Uterus (tissue), 2 donors: ENCODE results near the gene RIMS1.

Source experiments
- CTCF ChIP-seq, 4 experiments: fragments of 200-600 bp in 2 of 4; fragments of 450-650 bp in 2 of 4; sonication (generic) in 2 of 4; IDR thresholded peaks; one replicate each; pipeline ENCODE4 v1.5.1; 2016 to 2019; ENCODE audit warnings: antibody characterized with exemption in 4 of 4, mild to moderate bottlenecking in 2 of 4, moderate library complexity in 1 of 4
- POLR2A ChIP-seq, 2 donors: fragments of 450-650 bp; IDR thresholded peaks; one replicate each; pipeline ENCODE4 v1.6.1; 2016; ENCODE audit warnings: antibody characterized with exemption in 2 of 2, mild to moderate bottlenecking in 1 of 2, moderate library complexity in 1 of 2

DNA sequence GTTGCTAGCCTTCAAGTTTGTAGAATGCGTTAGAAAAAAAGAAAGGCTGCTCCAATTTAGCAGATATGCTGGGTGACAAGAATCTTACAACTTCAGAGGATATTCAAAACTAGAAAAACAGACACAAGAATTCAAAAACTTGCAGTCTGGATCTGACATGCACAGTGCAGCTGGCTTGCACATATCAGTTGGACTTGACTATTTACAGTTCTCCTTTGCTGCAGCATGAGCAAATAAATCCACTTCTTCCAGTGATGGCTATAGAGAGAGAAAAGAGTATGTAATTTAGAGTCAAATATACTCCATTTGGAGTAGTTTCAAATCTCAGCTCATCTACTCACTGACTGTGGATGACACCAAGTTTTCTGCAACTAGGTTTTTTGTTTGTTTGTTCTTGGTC lies 247.0 kb downstream of the RIMS1 start:
- TF ChIP-seq CTCF (IDR thresholded peaks at IDR 0.05) (no peak), POLR2A (IDR thresholded peaks at IDR 0.05) (no peak)
